Stimulated activated CD8-positive, alpha-beta memory T cell treated with anti-CD3 and anti-CD28 coated beads, Interleukin-15, amount 100 ng/mL, for 1 hour (primary cell): ENCODE data around the gene CAB39.

Experiments
- DNase-seq: peaks from one replicate; pipeline ENCODE4 v3.0.0-alpha.2; 2020; ENCODE audit warnings: low read depth

The CAB39 gene

GRCh38 chr2:230757476-230757875 is 44.8 kb downstream of the CAB39 start:
- DNase-seq = no peak

- DNase-seq = no peak
Observed at GRCh38 chr2:230758566-230759480, 46.2 kb downstream of the CAB39 start.

GRCh38 chr2:230759481-230760167 is 47.0 kb downstream of the CAB39 start:
- DNase-seq = no peak

- DNase-seq = no peak
Observed at GRCh38 chr2:230761704-230762103, 49.1 kb downstream of the CAB39 start.

GRCh38 chr2:230762317-230762896 is 49.8 kb downstream of the CAB39 start:
- DNase-seq = no peak

GRCh38 chr2:230764346-230764745 is 51.7 kb downstream of the CAB39 start:
- DNase-seq = no peak

GRCh38 chr2:230765611-230766300 is 53.1 kb downstream of the CAB39 start:
- DNase-seq = no peak

GRCh38 chr2:230767862-230768388 is 55.3 kb downstream of the CAB39 start:
- DNase-seq = no peak

GRCh38 chr2:230770804-230771203 is 58.2 kb downstream of the CAB39 start:
- DNase-seq = no peak

GRCh38 chr2:230772156-230772555 is 59.5 kb downstream of the CAB39 start:
- DNase-seq = no peak

GRCh38 chr2:230773039-230773773 is 60.6 kb downstream of the CAB39 start:
- no peak for DNase-seq

GRCh38 chr2:230774348-230774951 is 61.8 kb downstream of the CAB39 start:
- DNase-seq = no peak

- no peak for DNase-seq
Observed at GRCh38 chr2:230775737-230776136, 63.1 kb downstream of the CAB39 start.

GRCh38 chr2:230777721-230778120 is 65.1 kb downstream of the CAB39 start:
- no peak for DNase-seq

GRCh38 chr2:230778350-230779063 is 65.9 kb downstream of the CAB39 start:
- no peak for DNase-seq

- DNase-seq = no peak
Observed at GRCh38 chr2:230779126-230779525, 66.5 kb downstream of the CAB39 start.

- DNase-seq = no peak
Observed at GRCh38 chr2:230779607-230780006, 67.0 kb downstream of the CAB39 start.

- DNase-seq = no peak
Observed at GRCh38 chr2:230781130-230781797, 68.6 kb downstream of the CAB39 start.

GRCh38 chr2:230783101-230783500 is 70.5 kb downstream of the CAB39 start:
- no peak for DNase-seq

- no peak for DNase-seq
Observed at GRCh38 chr2:230784795-230785194, 72.2 kb downstream of the CAB39 start.
